ENCODE results near the gene GVQW3. TPM values are rescaled to one million over a fixed set of nuclear protein-coding genes. Genes with fewer than 3 reads are reported as not detected.
A peak's percentile ranks its signal among the peaks of the same experiment; 100 is the strongest.

Gene GVQW3
- total and polyA plus RNA-seq, 2 of the 13 experiments (the other 11 are each of a cell fraction or from before 2014, with no cell fraction given): 5.0 to 5.6 TPM

GRCh38 chr11:76385903-76386302 is 4.8 kb downstream of the GVQW3 start (continued):
- TF ChIP-seq DMTF1 (CRISPR knock-in tag; IDR thresholded peaks at IDR 0.05) (no peak), ARNTL (CRISPR knock-in tag; IDR thresholded peaks at IDR 0.05) (no peak), NCOA2 (CRISPR knock-in tag; IDR thresholded peaks at IDR 0.05) (no peak), YEATS2 (CRISPR knock-in tag; IDR thresholded peaks at IDR 0.05; ENCODE audit: borderline replicate concordance) (peak; percentile 36; the same call in 1 of the 2 replicates), ZNF10 (CRISPR knock-in tag; IDR thresholded peaks at IDR 0.05; ENCODE audit: borderline replicate concordance, low read depth) (no peak), MED8 (CRISPR knock-in tag; IDR thresholded peaks at IDR 0.05; ENCODE audit: insufficient replicate concordance) (no peak), ZNF232 (CRISPR knock-in tag; IDR thresholded peaks at IDR 0.05; ENCODE audit: borderline replicate concordance) (no peak), ZBTB10 (CRISPR knock-in tag; IDR thresholded peaks at IDR 0.05; ENCODE audit: borderline replicate concordance) (no peak), CEBPG (CRISPR knock-in tag; IDR thresholded peaks at IDR 0.05) (no peak), FOSL2 (CRISPR knock-in tag; IDR thresholded peaks at IDR 0.05) (peak; percentile 52; the same call in 1 of the 2 replicates), ZNF331 (CRISPR knock-in tag; IDR thresholded peaks at IDR 0.05) (peak; percentile 54; the same call in 1 of the 2 replicates), ZFP36L2 (CRISPR knock-in tag; IDR thresholded peaks at IDR 0.05) (no peak), CHD2 (IDR thresholded peaks at IDR 0.05; ENCODE audit: low read depth, low read length) (no peak), CBX1 (IDR thresholded peaks at IDR 0.05; ENCODE audit: low read depth) (no peak), ZNF552 (CRISPR knock-in tag; IDR thresholded peaks at IDR 0.05; ENCODE audit: borderline replicate concordance) (no peak), ZNF337 (CRISPR knock-in tag; IDR thresholded peaks at IDR 0.05; ENCODE audit: borderline replicate concordance, low read depth) (no peak), KMT2A (CRISPR knock-in tag; IDR thresholded peaks at IDR 0.05) (no peak), MYC (CRISPR knock-in tag; IDR thresholded peaks at IDR 0.05; ENCODE audit: borderline replicate concordance) (no peak), ZNF501 (CRISPR knock-in tag; IDR thresholded peaks at IDR 0.05) (peak; percentile 46; the same call in 1 of the 2 replicates), ZNF660 (CRISPR knock-in tag; IDR thresholded peaks at IDR 0.05; ENCODE audit: borderline replicate concordance, low read depth) (no peak)
- TF ChIP-seq, protein P1, sequence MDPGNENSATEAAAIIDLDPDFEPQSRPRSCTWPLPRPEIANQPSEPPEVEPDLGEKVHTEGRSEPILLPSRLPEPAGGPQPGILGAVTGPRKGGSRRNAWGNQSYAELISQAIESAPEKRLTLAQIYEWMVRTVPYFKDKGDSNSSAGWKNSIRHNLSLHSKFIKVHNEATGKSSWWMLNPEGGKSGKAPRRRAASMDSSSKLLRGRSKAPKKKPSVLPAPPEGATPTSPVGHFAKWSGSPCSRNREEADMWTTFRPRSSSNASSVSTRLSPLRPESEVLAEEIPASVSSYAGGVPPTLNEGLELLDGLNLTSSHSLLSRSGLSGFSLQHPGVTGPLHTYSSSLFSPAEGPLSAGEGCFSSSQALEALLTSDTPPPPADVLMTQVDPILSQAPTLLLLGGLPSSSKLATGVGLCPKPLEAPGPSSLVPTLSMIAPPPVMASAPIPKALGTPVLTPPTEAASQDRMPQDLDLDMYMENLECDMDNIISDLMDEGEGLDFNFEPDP (CRISPR knock-in tag; conservative IDR thresholded peaks at IDR 0.05): no peak
